ENCODE results near the gene GRIP2.

- TF ChIP-seq CTCF (IDR thresholded peaks at IDR 0.05; ENCODE audit: extremely low read depth in 1 of 2, insufficient read depth in 1 of 2, low read depth in 1 of 2, low read length in 2 of 2) (no peak), EZH2 (IDR thresholded peaks at IDR 0.05; ENCODE audit: borderline replicate concordance, low read depth, low read length, severe bottlenecking) (no peak), POLR2A (IDR thresholded peaks at IDR 0.05; ENCODE audit: low read depth, low read length) (no peak), POLR2AphosphoS5 (IDR thresholded peaks at IDR 0.05; ENCODE audit: insufficient read depth, low read depth, low read length) (no peak), MAX (IDR thresholded peaks at IDR 0.05; ENCODE audit: insufficient read depth, insufficient read length) (no peak), FOS (IDR thresholded peaks at IDR 0.05; ENCODE audit: borderline replicate concordance, insufficient read depth, low read length) (no peak), MYC (IDR thresholded peaks at IDR 0.05; ENCODE audit: low read depth, low read length) (no peak), GATA2 (IDR thresholded peaks at IDR 0.05; ENCODE audit: insufficient read depth, insufficient read length, low read depth, low read length) (no peak), JUN (IDR thresholded peaks at IDR 0.05; ENCODE audit: borderline replicate concordance, insufficient read depth, insufficient read length, low read depth) (no peak)
Observed at GRCh38 chr3:14550651-14551611, 10.8 kb upstream of the GRIP2 start.

Data from endothelial cell of umbilical vein (primary cell).